DND-41 (cell line): ENCODE measurements around the gene AOPEP.

Experiments used
- CTCF ChIP-seq: IDR thresholded peaks from 2 replicates; pipeline ENCODE4 v1.5.1; 2012; ENCODE audit warnings: borderline replicate concordance, low read length, moderate library complexity, mild to moderate bottlenecking; ENCODE audit not compliant: poor library complexity, severe bottlenecking; ENCODE audit errors: extremely low read depth
- EZH2 ChIP-seq: IDR thresholded peaks from 3 replicates; pipeline ENCODE4 v1.6.1; 2012; ENCODE audit warnings: borderline replicate concordance, low read depth, mild to moderate bottlenecking, moderate library complexity, low read length, inconsistent platforms; ENCODE audit not compliant: severe bottlenecking

- TF ChIP-seq CTCF (no peak), EZH2 (no peak)
Measured at GRCh38 chr9:95096807-95097206, 370.3 kb downstream of the AOPEP start.
